Activated T-helper 9 cell treated with anti-CD3 and anti-CD28 coated beads, Interleukin-2, amount 50 U/mL, for 16 hours (primary cell): ENCODE results near the gene SREBF2.

Experiments
- DNase-seq: peaks from one replicate; pipeline ENCODE4 v3.0.0-alpha.2; 2020; ENCODE audit warnings: low read depth

Gene SREBF2

DNA sequence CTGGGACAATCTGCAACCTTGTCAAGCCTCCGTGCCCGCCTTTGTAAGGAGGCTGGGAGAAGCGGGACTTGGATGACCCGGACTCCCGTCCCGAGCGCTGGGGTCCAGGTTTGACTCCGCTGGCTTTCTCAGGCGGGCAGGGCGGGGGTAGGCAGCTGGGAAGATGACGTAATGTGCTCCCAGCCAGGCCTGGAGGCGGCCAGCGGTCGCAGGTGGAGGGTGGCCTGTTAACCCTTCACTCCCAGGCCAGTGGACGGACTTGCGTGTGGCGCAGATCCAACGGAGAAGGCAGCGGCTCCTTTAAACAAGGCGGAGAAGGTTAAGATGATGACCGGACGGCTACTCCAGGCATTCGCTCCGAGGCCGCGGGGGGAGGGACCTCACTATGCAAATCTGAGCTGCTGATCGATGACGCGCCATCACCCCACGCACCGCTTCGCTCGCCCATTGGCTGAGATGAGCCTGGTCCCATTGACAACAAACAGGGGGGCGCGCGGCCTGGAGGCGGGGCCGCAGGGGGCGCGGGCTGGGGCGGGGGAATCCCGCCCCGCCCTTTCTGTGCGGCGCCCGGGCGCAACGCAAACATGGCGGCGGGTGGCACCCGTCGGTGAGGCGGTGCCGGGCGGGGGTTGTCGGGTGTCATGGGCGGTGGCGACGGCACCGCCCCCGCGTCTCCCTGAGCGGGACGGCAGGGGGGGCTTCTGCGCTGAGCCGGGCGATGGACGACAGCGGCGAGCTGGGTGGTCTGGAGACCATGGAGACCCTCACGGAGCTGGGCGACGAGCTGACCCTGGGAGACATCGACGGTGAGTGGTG lies at the start of gene SREBF2:
Gene SREBF2 (plus strand): TSS at position 553 of the 816 bp plus-strand sequence. CDS start 166 bp downstream, at position 719.
- DNase-seq: peak; percentile 100

DNA sequence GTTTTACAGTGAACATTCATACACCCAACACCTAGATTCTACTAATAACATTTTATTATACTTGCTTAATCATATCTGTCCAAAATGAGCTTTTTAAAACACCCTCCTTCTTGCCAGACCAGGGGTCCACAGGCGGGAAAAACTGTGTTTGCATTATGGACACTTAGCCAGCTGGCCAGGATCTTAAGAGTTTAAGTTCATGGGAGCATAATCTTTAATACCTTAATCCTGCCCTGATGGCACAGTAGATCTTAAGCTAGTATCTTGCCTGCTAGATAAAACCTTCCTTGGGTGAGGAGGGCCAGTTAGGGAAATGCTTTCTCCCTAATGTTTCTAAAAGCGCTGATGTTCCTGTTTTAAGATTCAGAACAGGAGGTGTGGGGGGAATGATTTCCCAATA lies 45.6 kb upstream of the SREBF2 start:
- no peak for DNase-seq

DNA sequence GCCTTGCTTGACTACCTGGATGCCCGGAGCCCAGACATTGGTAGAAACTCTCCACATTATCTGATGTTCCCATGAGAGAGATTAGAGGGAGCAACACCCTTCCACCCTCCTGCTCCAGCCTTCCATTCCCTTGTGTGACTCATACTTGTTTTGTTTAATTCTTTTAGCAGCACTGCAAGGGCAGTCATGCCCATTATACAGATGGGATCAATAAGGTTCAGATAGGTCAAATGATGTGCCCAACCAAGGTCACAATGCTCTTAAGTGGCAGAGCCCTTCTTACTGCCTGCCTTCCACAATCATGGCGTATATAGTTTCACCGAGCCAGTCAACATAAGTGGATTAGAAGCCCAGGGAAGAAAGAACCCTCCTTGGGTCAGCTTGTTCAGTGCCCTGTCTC lies 39.0 kb upstream of the SREBF2 start:
- DNase-seq: no peak

DNA sequence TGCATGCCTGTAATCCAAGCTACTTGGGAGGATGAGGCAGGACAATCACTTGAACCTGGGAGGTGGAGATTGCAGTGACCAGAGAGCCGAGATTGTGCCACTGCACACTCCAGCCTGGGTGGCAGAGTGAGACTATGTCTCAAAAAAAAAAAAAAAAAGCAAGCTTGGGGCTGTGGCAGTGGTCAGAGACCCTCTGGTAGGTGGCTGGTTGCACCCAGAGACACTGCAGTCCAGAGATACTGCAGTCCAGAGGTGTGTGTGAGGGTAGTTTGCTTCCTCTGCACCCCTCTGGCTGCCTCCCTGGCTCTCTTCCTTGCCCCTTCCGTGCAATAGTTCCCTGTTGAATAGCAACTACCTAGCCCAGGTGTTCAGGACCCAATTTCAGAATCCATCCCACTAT lies 34.2 kb upstream of the SREBF2 start:
- DNase-seq: no peak

DNA sequence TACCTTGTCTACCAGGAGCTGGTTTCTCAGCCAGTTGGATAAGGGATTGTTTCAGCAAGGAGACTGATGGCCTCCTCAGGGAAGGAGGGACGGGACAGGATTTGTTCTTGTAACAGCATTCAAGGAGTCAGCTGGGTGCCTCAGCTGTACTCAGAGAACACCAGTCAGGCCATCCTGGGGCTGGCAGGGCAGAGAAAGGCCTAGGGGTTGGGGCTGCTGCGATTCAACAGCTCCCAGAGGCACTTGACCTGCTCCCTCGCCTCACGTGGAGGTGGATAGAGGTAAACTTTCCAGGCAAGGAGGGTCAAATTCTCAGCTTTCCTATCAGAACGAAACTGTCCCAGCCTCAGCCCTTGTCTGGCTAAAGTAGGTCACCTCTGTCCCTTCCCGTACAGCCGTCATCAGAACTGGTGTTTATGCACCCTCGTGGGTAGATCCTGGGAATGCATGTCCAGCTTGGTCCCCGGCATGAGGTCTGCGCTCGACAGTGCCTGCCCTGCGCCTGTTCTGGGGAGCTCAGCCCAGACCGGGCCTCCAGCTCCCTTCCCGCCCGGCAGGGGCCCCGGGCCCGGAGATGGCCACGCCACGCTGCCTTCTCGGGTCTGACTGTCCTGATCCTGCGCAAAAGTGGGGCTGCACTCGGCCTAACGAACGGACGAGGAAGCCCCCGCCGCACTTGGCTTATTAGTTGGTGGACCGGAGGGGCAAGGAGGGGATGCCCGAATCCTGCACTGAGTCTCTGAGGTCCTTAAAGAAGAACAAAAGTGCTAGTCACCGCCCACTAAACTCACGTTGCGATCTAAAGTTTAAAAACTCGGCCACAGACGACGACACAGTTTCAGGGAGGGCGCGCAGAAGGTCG lies 33.2 kb upstream of the SREBF2 start:
- no peak for DNase-seq

DNA sequence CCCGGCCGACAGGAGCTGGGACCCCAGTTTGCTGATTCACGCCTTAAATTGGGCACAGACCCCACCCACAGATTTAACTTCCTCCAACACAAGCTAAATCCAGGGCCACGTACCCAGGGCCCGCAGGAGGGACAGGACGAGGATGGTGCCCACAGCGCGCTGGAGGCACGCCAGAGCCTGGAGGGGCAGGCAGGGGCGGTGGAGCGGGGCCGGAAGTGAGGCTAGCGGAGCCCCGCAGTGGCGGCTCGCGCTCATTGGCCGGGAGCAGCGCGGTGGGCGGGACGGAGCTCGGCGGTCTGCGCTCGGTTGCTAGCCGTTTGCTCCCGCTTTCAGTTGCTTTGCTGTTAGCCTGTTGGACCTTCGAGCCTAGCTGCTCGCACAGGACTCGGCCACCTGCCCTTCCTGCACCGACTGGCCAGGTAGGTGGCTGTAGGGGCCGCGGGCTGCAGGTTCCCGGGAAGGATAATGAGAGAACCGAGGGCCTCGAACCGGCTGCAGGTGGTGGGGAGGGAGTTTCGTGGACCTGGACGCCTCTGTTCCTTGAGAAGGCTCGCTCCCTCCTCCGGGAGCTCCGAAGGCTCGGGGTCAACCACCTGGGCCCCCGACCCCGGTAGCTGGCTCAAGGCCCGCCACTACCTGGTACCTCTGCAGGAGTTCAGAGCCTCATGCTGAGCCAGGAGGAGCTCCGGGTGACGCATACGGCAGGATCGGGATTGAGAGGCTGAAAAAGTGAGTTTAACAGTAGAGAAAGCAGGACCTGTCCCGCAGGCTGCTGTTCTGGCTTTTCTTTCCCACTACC lies 32.4 kb upstream of the SREBF2 start, which contains the start of gene CCDC134:
Gene CCDC134 (plus strand): TSS at position 332 of the 799 bp plus-strand sequence. CDS start 8,212 bp downstream, outside the sequence.
- peak; percentile 88 for DNase-seq

DNA sequence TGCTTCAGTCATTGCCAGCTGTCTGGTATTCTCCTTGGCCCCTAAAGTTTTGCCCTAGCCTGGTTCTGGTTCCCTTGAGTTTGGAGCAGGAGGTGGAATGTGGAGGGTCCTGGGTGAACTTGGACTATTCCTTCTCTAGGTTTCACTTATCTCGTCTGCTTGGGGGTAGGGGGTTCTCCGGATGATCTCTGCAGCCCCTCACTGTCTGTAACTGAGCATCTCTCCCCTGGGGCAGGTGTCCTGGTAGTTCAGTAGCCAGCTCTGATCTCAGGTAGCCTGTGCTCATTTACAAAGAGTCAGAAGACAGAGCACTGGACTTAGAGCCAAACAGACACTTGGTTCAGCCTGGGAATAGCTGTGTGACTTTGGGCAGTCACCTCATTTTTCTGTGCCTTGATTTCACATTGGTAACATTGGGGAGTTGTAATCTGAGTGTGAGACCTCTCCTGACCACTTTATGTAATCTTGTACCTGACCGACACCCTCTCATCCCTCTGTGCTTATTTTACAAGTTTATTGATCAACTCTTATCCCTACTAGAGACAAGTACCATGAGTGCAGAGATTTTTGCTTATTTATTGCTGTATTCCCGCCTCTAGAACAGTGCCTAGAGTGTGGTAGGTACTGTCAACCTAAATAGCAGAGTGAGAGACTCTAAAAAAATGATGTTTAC lies 31.6 kb upstream of the SREBF2 start:
- no peak for DNase-seq

DNA sequence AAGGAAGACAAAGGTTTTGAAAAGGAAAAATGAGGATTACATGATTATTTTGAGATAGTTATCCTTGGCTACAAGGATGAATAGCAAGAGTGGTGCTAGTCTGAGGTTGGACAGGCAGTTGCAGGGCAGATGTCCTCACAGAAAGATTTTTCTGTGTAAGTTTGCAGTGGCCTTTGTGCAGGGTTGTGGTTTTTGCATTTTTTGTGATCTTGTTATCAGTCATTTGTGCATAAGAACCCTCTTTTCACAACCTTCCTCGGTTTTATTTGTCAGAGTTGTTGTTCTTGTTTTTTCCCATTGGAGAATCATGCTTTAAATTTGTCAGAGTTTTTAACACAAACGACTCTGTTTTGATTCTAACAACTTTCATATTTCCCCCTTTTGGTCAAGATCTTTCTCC lies 31.0 kb upstream of the SREBF2 start:
- no peak for DNase-seq

DNA sequence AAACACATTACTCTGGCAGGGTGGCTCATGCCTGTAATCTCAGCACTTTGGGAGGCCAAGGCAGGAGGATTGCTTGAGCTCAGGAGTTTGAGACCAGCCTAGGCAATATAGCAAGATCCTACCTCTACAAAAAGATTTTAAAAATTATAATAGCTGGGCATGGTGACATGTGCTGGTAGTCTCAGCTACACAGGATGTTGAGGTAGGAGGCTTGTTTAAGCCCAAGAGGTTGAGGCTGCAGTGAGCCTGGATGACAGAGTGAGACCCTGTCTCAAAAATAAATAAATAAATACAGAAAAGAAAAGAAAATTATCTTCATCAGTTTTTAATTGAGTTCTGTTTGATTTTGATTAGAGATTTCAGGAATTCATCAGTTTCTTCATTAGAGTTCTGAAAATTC lies 27.3 kb upstream of the SREBF2 start:
- DNase-seq: no peak

DNA sequence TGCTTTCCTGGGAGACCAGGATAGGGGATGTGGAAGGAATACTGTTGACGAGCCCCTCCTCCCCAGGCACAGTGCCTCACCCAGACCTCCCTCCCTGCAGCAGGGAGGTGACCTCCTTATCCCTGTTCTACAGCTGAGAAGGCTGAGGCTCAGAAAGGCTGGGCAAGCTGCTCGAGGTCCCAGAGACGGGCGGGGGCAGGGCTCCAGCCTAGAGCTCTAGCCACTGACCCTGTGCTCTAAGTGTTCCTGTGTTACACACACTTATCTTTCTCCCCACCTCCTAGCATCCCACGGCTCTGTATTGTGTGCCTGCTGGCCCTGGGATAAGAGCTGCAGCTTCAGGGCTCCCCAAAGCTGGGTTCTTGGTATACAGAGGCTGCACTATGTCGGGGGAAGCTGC lies 24.5 kb upstream of the SREBF2 start:
- DNase-seq: no peak

DNA sequence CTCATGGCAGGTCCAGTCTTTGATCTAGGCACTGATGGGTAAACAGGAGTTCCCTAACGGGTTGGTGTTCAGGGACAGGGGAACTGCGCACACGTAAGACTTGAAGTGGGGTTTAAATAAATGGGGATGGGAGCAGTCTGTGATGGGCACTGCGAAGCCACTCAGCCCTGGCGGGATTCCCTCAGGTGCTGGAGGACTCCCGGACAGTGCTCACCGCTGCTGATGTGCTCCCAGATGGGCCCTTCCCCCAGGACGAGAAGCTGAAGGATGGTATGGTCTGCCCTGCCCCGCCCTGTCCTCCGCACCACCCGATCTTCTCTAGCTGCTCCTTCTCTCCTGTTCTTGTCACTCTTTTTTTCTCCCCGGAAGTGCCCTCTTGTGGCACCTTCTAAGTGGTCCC lies 22.9 kb upstream of the SREBF2 start:
- no peak for DNase-seq

DNA sequence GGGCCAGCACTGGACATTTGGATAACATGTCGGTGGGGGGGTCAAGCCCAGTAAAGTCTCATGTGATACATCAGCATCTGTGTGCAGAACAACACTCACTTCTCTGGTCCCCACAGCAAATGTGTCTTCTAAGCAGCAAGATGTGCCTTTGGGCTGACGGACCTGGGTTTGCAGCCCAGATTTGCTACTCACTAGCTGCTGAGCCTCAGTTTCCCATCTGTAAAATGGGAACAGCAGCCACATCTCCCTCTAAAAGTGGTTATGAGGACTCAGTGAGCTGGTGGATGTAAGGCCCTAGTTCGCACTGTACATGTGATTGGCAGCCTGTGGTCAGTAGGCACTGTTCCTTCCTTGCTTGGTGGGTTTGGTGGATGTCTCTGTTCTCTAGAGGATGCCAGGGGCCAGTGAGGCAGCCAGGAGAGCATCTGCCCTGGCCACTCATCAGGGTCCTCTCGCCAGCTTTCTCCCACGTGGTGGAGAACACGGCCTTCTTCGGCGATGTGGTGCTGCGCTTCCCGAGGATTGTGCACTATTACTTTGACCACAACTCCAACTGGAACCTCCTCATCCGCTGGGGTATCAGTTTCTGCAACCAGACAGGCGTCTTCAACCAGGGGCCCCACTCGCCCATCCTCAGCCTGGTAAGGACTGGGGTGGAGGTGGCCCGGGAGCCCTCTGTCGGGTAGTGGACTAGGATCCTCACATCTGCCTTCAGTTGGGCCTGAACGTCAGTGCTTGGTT lies 19.9 kb upstream of the SREBF2 start:
- DNase-seq: no peak

DNA sequence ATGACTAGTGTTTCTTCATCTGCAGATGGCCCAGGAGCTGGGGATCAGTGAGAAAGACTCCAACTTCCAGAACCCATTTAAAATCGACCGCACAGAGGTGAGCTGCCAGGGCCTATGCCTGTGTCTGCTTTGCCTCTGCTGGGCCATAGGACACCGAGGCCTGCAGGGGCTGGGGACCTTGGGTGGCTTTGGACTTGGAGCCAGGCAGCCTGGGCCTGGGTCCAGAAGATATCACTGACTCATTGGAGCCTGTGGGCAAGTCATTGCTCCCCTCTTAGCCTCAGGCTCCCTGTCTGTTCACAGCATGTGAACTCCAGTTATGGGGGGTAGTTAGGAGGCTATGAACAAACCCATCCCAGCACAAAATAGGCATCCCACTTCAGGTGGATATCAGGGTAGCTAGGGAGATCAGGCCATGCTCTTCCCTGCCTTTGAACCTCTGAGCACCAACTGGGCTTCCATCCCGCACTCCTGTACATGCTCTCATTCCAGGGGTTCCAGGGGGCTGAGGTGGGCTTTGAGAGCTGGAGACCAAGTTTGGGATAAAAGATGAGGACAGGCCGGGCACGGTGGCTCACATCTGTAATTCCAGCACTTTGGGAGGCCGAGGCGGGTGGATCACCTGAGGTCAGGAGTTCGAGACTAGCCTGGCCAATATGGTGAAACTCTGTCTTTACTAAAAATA lies 19.0 kb upstream of the SREBF2 start:
- DNase-seq: no peak

DNA sequence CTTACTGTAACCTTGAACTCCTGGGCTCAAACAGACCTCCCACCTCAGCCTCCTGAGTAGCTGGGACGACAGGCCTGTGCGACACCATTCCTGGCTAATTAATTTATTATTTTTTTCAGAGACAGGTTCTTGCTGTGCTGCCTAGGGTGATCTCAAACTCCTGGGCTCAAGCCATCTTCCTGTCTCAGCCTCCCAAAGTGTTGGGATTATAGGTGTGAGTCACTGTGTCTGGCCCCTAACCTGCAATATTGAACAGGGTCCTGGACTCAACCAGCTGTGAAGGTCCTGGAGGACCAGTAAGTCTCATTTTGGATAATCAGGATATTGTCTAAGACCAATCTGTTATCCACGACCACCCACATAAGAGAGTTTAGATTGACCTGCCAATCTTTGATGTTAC lies 17.2 kb upstream of the SREBF2 start:
- DNase-seq: no peak

DNA sequence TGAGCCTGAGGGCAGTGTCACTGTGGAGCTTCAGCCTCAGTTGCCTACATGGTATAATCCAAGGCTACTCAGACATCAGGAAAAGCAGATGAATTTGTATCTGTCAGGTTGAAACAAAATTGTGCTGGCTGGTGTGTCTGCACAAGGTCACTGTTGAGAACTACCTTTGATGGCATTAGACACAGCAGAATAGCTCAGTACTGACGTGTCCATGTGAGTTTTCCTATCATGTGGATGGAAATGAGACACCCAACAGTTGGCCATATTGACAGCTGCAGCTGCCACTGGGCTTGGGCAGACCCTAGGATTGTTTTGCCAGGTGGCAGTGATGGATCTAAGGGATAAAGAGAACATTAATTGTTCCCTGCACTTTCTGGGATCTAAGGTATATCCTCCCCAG lies 16.7 kb upstream of the SREBF2 start:
- DNase-seq: no peak

DNA sequence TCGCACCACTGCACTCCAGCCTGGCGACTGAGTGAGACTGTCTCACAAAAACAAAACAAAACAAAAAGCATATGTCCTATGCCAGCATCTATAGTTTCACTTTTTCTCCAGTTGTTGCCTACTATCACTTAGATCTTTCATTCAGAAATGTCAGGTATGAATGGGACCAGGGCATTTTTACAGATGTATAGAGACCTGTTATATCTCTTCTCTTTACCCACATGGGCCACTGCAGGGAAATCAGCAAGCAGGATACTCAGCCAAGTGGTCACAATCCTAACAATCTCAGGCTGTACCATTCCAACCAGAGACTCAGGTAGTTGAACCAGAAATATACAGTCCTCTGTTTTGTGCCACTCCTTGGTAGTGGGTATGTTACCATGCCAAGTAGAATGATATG lies 16.0 kb upstream of the SREBF2 start:
- no peak for DNase-seq

DNA sequence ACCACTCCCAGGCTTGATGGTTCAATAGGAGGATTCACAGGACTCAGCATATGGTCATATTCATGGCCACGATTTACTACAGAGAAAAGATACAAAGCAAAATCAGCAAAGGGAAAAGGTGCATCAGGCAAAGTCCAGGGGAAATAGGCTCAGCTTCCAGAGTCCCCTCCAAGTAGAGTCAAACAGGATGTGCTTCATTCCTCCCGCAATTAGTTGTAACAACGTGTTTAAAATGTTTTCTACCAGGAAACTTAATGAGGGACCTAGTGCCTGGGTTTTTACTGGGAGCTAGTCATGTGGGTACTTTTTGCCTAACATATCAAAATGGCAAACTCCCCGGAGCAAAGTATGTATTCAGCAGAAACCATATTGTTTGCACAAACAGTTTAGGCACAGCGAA lies 14.9 kb upstream of the SREBF2 start:
- DNase-seq: no peak

DNA sequence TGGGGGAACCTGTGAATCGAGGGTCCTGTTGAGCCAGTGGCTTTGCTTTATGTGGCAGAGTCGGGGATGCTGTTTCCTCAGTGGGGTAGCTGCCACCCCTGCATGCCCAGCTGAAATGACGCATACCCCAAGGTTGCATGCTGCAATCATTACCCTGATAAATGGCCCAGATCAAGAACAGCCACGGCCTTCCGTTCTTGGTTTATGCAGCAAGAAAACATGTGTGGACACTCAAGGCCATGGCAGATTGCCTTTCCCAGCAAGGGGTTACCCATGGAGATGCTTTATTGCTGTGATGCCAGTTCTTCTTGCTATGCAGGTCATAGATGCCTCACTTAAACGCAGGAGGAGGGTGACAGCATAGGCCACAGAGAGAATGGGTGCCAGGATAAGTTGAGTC lies 14.3 kb upstream of the SREBF2 start:
- no peak for DNase-seq

DNA sequence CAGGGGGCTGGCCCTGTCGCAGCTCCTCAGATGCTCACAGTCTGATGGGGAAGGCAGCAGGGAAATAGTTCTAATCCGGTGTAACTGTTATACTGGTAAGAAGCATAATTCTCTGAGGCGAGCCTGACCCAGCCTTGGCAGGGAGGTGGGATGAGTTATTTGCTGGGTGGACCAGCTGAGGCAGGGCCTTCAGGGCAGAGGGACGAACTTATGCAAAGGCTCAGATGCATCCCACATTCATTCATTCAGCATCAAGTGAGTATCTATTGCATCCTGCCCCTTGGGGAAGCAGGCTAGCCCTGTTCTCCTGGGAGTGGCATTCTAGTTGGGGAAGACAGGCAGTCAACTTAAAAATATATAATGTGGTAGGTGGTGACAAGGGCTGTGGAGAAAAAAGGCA lies 13.6 kb upstream of the SREBF2 start:
- DNase-seq: no peak

DNA sequence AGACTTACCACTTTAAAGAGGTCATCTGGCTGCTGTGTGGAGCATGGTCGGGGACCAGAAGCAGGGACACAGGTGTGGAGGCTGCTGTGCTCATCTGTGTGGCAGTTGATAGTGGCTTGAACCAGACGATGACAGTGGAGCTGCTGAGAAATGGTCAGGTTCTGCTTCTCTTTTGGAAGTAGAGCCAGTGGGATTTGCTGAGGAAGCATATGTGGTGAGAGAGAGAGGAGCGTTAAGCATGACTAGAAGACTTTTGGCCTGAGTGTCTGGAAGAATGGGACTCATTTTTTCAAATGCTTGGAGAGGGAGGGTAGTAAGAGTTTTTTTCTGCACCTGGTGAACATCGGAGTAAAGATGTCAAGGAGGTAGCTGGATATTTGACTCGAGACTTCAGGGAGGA lies 12.5 kb upstream of the SREBF2 start:
- DNase-seq: no peak
